Measurements from ENCODE around the gene TMEM129.

The TMEM129 gene

GRCh38 chr4:1669270-1669669 lies 51.9 kb downstream of the TMEM129 start:
- DNase-seq (ENCODE audit: low read depth in 2 of 2): no peak

GRCh38 chr4:1668488-1668840 lies 52.7 kb downstream of the TMEM129 start:
- no peak for DNase-seq (ENCODE audit: low read depth in 2 of 2)

- no peak for DNase-seq (ENCODE audit: low read depth in 2 of 2)
Measured at GRCh38 chr4:1667273-1667672, 53.9 kb downstream of the TMEM129 start.

GRCh38 chr4:1666391-1666790 lies 54.7 kb downstream of the TMEM129 start:
- DNase-seq (ENCODE audit: low read depth in 2 of 2): no peak
